GM12878 (cell line): ENCODE results near the gene CSAD. TPM values are rescaled to one million over a fixed set of nuclear protein-coding genes. Genes with fewer than 3 reads are reported as not detected.
A peak's percentile ranks its signal among the peaks of the same experiment; 100 is the strongest.

Experiments
- ATAC-seq: fragments of 200-7000 bp; cut with Tn5 transposase; 3 replicates; pipeline ENCODE4 v1.9.1; 2020; ENCODE audit warnings: mild to moderate bottlenecking, moderate library complexity
- BruUV-seq: library from RNA; stranded (reverse); fragments of 400-500 nt; replicated peaks from 2 replicates; lab custom pipeline; 2021; lab: Mats Ljungman, UMichigan
- CTCF ChIA-PET: fragments of 300-600 bp; sonication (Branson Sonifier 250); formaldehyde crosslinking; extraction: SDS; loops from one replicate; lab custom pipeline; 2021; ENCODE audit warnings: inconsistent platforms; lab: Yijun Ruan, JAX
- POLR2A ChIA-PET: fragments of 350-600 bp; formaldehyde crosslinking; extraction: SDS; loops from one replicate; lab custom pipeline; 2021; ENCODE audit warnings: inconsistent platforms; lab: Charles Lee
- RAD21 ChIA-PET: fragments of 300-600 bp; sonication (Branson Sonifier 250); formaldehyde crosslinking; loops from one replicate; lab custom pipeline; 2023; ENCODE audit warnings: antibody characterized with exemption; ENCODE audit not compliant: unreplicated experiment; lab: Charles Lee
- SMC1A ChIA-PET: fragments of 300-600 bp; sonication (Branson Sonifier 250); formaldehyde crosslinking; loops from one replicate; lab custom pipeline; 2023; ENCODE audit not compliant: unreplicated experiment, uncharacterized antibody; lab: Charles Lee
- DNase-seq: peaks from one replicate; pipeline ENCODE4 v3.0.0-alpha.2; 2011; ENCODE audit warnings: low read depth, low spot score
- FAIRE-seq: peaks from 3 replicates; lab custom pipeline; 2011; peaks lifted over from hg19 to GRCh38; lab: Jason Lieb, UNC
- H2AFZ ChIP-seq: 2 replicates; pipeline ENCODE4 v1.6.0; 2011; ENCODE audit warnings: low read depth, low read length, control low read depth; ENCODE audit not compliant: control insufficient read depth
- H3K27ac ChIP-seq: 2 replicates; pipeline ENCODE4 v1.5.1; 2011; ENCODE audit warnings: control low read depth; ENCODE audit not compliant: control insufficient read depth, insufficient read depth
- H3K27me3 ChIP-seq, 2 experiments: replicated peaks in 1 of 2; 2 replicates each; pipeline versions ENCODE4 v1.6.0 to v1.6.1; 2011; ENCODE audit warnings: low read length in 1 of 2; ENCODE audit not compliant: control insufficient read depth in 2 of 2, insufficient read depth in 2 of 2
- H3K36me3 ChIP-seq, 2 experiments: 2 replicates each; pipeline ENCODE4 v1.5.1; 2011; ENCODE audit warnings: low read length in 1 of 2; ENCODE audit not compliant: control insufficient read depth in 2 of 2, insufficient read depth in 2 of 2
- H3K4me1 ChIP-seq: 2 replicates; pipeline ENCODE4 v1.6.1; 2011; ENCODE audit warnings: mild to moderate bottlenecking, low read length, moderate library complexity, mixed read lengths; ENCODE audit not compliant: control insufficient read depth, insufficient read depth
- H3K4me2 ChIP-seq: 2 replicates; pipeline ENCODE4 v1.6.0; 2011; ENCODE audit warnings: control low read depth; ENCODE audit not compliant: control insufficient read depth, insufficient read depth
- H3K4me3 ChIP-seq: fragments of 200-600 bp; sonication (generic); 2 replicates; pipeline ENCODE4 v1.5.1; 2016
- H3K79me2 ChIP-seq: 2 replicates; pipeline ENCODE4 v1.6.0; 2011; ENCODE audit warnings: low read length; ENCODE audit not compliant: control insufficient read depth, insufficient read depth
- H3K9ac ChIP-seq: 2 replicates; pipeline ENCODE4 v1.8.0; 2011; ENCODE audit warnings: low read length, control low read depth, mixed read lengths; ENCODE audit not compliant: control insufficient read depth, insufficient read depth
- H3K9me3 ChIP-seq: replicated peaks from 3 replicates; pipeline ENCODE4 v1.5.1; 2011; ENCODE audit warnings: mild to moderate bottlenecking, low read length; ENCODE audit not compliant: control insufficient read depth, insufficient read depth
- H4K20me1 ChIP-seq: 2 replicates; pipeline ENCODE4 v1.6.0; 2011; ENCODE audit not compliant: control insufficient read depth, insufficient read depth
- CBFB ChIP-seq: IDR thresholded peaks from 2 replicates; pipeline ENCODE4 v1.6.1; 2016; ENCODE audit warnings: antibody characterized with exemption, low read depth
- CREB1 ChIP-seq: IDR thresholded peaks from 2 replicates; pipeline ENCODE4 v1.6.1; 2012; ENCODE audit warnings: low read depth, mild to moderate bottlenecking, inconsistent platforms
- HCFC1 ChIP-seq: fragments of 150-350 bp; IDR thresholded peaks from 2 replicates; pipeline ENCODE4 v1.6.1; 2014; ENCODE audit warnings: low read length
- MXI1 ChIP-seq: fragments of 150-350 bp; IDR thresholded peaks from 2 replicates; pipeline ENCODE4 v1.6.1; 2011; ENCODE audit warnings: low read depth, mild to moderate bottlenecking, inconsistent platforms, low read length, improper control_type of control experiment
- NFYA ChIP-seq: IDR thresholded peaks from 2 replicates; pipeline ENCODE4 v1.6.1; 2011; ENCODE audit warnings: low read depth, mild to moderate bottlenecking, low read length, improper control_type of control experiment, borderline replicate concordance
- STAT1 ChIP-seq: fragments of 450-650 bp; conservative IDR thresholded peaks from 2 replicates; pipeline ENCODE4 v1.6.1; 2014; ENCODE audit warnings: antibody characterized with exemption, mild to moderate bottlenecking
- ZNF274 ChIP-seq: IDR thresholded peaks from one replicate; pipeline ENCODE4 v1.8.0; 2011; ENCODE audit not compliant: insufficient read length, insufficient read depth
- ZNF384 ChIP-seq: IDR thresholded peaks from 2 replicates; pipeline ENCODE4 v1.6.1; 2012; ENCODE audit warnings: low read depth, mild to moderate bottlenecking, low read length, improper control_type of control experiment, borderline replicate concordance
- ZNF622 ChIP-seq: fragments of 450-650 bp; IDR thresholded peaks from 2 replicates; pipeline ENCODE4 v1.6.1; 2017; ENCODE audit warnings: mild to moderate bottlenecking, inconsistent platforms
- ZNF687 ChIP-seq: fragments of 450-650 bp; IDR thresholded peaks from 2 replicates; pipeline ENCODE4 v1.6.1; 2017; ENCODE audit warnings: mild to moderate bottlenecking, moderate library complexity
- WGBS: methylation state at CpG from one replicate; pipeline ENCODE4 v1.1.6; 2016; ENCODE audit warnings: low lambda C conversion rate; ENCODE audit not compliant: insufficient replicate concordance, insufficient coverage; ENCODE audit errors: missing lambda C conversion rate; 5-methylcytosine and 5-hydroxymethylcytosine counted together
- in situ Hi-C: fragments of 300-500 bp; cut with MboI; formaldehyde crosslinking; loops from 9 replicates; pipeline ENCODE4 v1.14.3; 2018; ENCODE audit warnings: mixed read lengths
- intact Hi-C: fragments of 100-400 bp; cut with micrococcal nuclease; formaldehyde crosslinking; loops from one replicate; pipeline ENCODE4 v1.14.2; 2022; ENCODE audit not compliant: unreplicated experiment
- polyA plus RNA-seq, 11 experiments: library from polyadenylated mRNA; depleted of rRNA in 4 of 11; unstranded in 6 of 11; stranded (reverse) in 5 of 11; fragments of >200 nt; fragmentation: Nextera tagmentation in 4 of 11; fragmentation: Illumina TruSeq in 1 of 11; extraction: Ambion mirVana in 4 of 11; extraction: Trizol in 1 of 11; gene quantifications; 1 replicate in 1 of 11; 2 replicates in 10 of 11; pipeline versions ENCODE4 v1.2.1 to v1.2.3, GENCODE V29; 2011 to 2016; ENCODE audit warnings: inconsistent platforms in 2 of 11, missing spikeins in 2 of 11, low read depth in 1 of 11
- total RNA-seq, 4 experiments: library from RNA; depleted of rRNA in 3 of 4; stranded (reverse); fragments of >200 nt in 3 of 4; fragmentation: Illumina TruSeq in 1 of 4; extraction: Trizol in 1 of 4; gene quantifications; 2 replicates each; pipeline versions ENCODE4 v1.2.1 to v1.2.3, GENCODE V29; 2013 to 2021
- TF ChIP-seq, protein P1 (sequence below): IDR thresholded peaks from 2 replicates; pipeline ENCODE4 v1.6.1; 2012; ENCODE audit warnings: improper control_type of control experiment, low read depth, low read length; ENCODE audit not compliant: insufficient replicate concordance

The CSAD gene
- total and polyA plus RNA-seq, 10 of the 15 experiments (the other 5 are each of a cell fraction or from before 2014, with no cell fraction given), result 1.1 to 20.4 (median 6.2) TPM

GRCh38 chr12:53180931-53181645, 363 bp upstream of the CSAD start:
- FAIRE-seq, result no peak
- intact Hi-C loops, result loop anchor here (2.0 kb wide), 2 partner anchors 20 to 22 kb away; no protein-coding TSS in a partner anchor
- peak overlapping the region; percentile 35 for H3K4me2 ChIP-seq
- H3K36me3 ChIP-seq, result peaks cover 0 to 2% of the 10 kb centered on the region in 2 experiments; a peak in 3 of 4 replicates
- no TSS peak for BruUV-seq
- WGBS, result 0% methylated on average over 38 of the region's 57 CpGs
- CTCF ChIA-PET, result interaction anchor here (1.2 to 6.0 kb wide), 13 partner anchors 9 to 198 kb away, joined by 3 to 54 read pairs (median 8); partner anchors contain the start of genes ESPL1, ITGB7 and MYG1
- no peaks in the 10 kb centered on the region for H3K27me3 ChIP-seq
- in situ Hi-C loops, result no loop called here
- H3K79me2 ChIP-seq, result peaks cover 22% of the 10 kb centered on the region
- peak overlapping the region; percentile 91 for H3K27ac ChIP-seq
- H4K20me1 ChIP-seq, result no peaks in the 10 kb centered on the region
- no peak for DNase-seq
- RAD21 ChIA-PET, result interaction anchor here (0.6 to 4.1 kb wide), 14 partner anchors 14 to 255 kb away, joined by 3 to 36 read pairs (median 4); partner anchors contain the start of genes ESPL1 and ITGB7
- H2AFZ ChIP-seq, result no peak overlapping the region
- peak overlapping the region; percentile 78 for H3K4me3 ChIP-seq
- peak overlapping the region; percentile 86 for H3K9ac ChIP-seq
- SMC1A ChIA-PET, result interaction anchor here (0.7 to 5.6 kb wide), 14 partner anchors 11 to 117 kb away, joined by 3 to 39 read pairs (median 4); partner anchors contain the start of gene PFDN5
- POLR2A ChIA-PET, result interaction anchor here (0.6 to 4.3 kb wide), 11 partner anchors 9 to 315 kb away, joined by 3 to 48 read pairs (median 6); partner anchors contain the start of genes ESPL1, ITGB7 and PFDN5
- H3K4me1 ChIP-seq, result peaks cover 6% of the 10 kb centered on the region; the same call in 1 of the 2 replicates
- peak; percentile 83 for ATAC-seq
- H3K9me3 ChIP-seq, result no peaks in the 10 kb centered on the region
- TF ChIP-seq STAT1 (no peak), ZNF274 (no peak), HCFC1 (no peak), ZNF687 (no peak), NFYA (no peak), CBFB (no peak), ZNF384 (no peak), ZNF622 (no peak), CREB1 (no peak), MXI1 (peak; percentile 74)
- TF ChIP-seq, protein P1, sequence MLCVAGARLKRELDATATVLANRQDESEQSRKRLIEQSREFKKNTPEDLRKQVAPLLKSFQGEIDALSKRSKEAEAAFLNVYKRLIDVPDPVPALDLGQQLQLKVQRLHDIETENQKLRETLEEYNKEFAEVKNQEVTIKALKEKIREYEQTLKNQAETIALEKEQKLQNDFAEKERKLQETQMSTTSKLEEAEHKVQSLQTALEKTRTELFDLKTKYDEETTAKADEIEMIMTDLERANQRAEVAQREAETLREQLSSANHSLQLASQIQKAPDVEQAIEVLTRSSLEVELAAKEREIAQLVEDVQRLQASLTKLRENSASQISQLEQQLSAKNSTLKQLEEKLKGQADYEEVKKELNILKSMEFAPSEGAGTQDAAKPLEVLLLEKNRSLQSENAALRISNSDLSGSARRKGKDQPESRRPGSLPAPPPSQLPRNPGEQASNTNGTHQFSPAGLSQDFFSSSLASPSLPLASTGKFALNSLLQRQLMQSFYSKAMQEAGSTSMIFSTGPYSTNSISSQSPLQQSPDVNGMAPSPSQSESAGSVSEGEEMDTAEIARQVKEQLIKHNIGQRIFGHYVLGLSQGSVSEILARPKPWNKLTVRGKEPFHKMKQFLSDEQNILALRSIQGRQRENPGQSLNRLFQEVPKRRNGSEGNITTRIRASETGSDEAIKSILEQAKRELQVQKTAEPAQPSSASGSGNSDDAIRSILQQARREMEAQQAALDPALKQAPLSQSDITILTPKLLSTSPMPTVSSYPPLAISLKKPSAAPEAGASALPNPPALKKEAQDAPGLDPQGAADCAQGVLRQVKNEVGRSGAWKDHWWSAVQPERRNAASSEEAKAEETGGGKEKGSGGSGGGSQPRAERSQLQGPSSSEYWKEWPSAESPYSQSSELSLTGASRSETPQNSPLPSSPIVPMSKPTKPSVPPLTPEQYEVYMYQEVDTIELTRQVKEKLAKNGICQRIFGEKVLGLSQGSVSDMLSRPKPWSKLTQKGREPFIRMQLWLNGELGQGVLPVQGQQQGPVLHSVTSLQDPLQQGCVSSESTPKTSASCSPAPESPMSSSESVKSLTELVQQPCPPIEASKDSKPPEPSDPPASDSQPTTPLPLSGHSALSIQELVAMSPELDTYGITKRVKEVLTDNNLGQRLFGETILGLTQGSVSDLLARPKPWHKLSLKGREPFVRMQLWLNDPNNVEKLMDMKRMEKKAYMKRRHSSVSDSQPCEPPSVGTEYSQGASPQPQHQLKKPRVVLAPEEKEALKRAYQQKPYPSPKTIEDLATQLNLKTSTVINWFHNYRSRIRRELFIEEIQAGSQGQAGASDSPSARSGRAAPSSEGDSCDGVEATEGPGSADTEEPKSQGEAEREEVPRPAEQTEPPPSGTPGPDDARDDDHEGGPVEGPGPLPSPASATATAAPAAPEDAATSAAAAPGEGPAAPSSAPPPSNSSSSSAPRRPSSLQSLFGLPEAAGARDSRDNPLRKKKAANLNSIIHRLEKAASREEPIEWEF, result no peak
